Activated CD4-positive, alpha-beta T cell treated with anti-CD3 and anti-CD28 coated beads for 36 hours (primary cell): ENCODE data around the gene EBF3. TPM values are rescaled to one million over a fixed set of nuclear protein-coding genes. Genes with fewer than 3 reads are reported as not detected.
A peak's percentile ranks its signal among the peaks of the same experiment; 100 is the strongest.

Experiments
- ATAC-seq: fragments of 200-7000 bp; cut with Tn5 transposase; one replicate; pipeline ENCODE4 v1.10.0; 2021; ENCODE audit warnings: mild to moderate bottlenecking, moderate library complexity
- CTCF ChIA-PET: fragments of 350-600 bp; sonication (Branson Sonifier 250); formaldehyde crosslinking; loops from one replicate; lab custom pipeline; 2021; ENCODE audit warnings: antibody characterized with exemption; lab: Charles Lee
- POLR2A ChIA-PET: fragments of 350-600 bp; sonication (Branson Sonifier 250); formaldehyde crosslinking; loops from one replicate; lab custom pipeline; 2021; ENCODE audit warnings: antibody characterized with exemption, inconsistent platforms; lab: Charles Lee
- DNase-seq: peaks from one replicate; pipeline ENCODE4 v3.0.0-alpha.2; 2020
- H3K27ac Mint-ChIP-seq: one replicate; pipeline ENCODE4 v1.8.0; 2021; ENCODE audit warnings: mixed read lengths
- H3K27me3 Mint-ChIP-seq: one replicate; pipeline ENCODE4 v1.8.0; 2021; ENCODE audit warnings: mixed read lengths
- H3K36me3 Mint-ChIP-seq: one replicate; pipeline ENCODE4 v1.8.0; 2021; ENCODE audit warnings: low read depth, mixed read lengths
- H3K4me1 Mint-ChIP-seq: one replicate; pipeline ENCODE4 v1.8.0; 2021; ENCODE audit warnings: mixed read lengths
- H3K4me3 Mint-ChIP-seq: one replicate; pipeline ENCODE4 v1.8.0; 2021; ENCODE audit warnings: mild to moderate bottlenecking, moderate library complexity, mixed read lengths
- H3K9me3 Mint-ChIP-seq: one replicate; pipeline ENCODE4 v1.8.0; 2021; ENCODE audit warnings: low read depth, mixed read lengths
- intact Hi-C, 2 experiments: fragments of 100-400 bp; cut with DNase I in 1 of 2; cut with micrococcal nuclease in 1 of 2; formaldehyde crosslinking; loops; one replicate each; pipeline versions ENCODE4 v1.14.2 to v1.15.1; 2022 to 2024; cut with DNase I, micrococcal nuclease
- total RNA-seq, 2 experiments: library from RNA; stranded (reverse); gene quantifications; one replicate each; pipeline ENCODE4 v1.2.3, GENCODE V29; 2021

Gene EBF3
- total RNA-seq, 2 experiments from 2014 or later = not detected

DNA sequence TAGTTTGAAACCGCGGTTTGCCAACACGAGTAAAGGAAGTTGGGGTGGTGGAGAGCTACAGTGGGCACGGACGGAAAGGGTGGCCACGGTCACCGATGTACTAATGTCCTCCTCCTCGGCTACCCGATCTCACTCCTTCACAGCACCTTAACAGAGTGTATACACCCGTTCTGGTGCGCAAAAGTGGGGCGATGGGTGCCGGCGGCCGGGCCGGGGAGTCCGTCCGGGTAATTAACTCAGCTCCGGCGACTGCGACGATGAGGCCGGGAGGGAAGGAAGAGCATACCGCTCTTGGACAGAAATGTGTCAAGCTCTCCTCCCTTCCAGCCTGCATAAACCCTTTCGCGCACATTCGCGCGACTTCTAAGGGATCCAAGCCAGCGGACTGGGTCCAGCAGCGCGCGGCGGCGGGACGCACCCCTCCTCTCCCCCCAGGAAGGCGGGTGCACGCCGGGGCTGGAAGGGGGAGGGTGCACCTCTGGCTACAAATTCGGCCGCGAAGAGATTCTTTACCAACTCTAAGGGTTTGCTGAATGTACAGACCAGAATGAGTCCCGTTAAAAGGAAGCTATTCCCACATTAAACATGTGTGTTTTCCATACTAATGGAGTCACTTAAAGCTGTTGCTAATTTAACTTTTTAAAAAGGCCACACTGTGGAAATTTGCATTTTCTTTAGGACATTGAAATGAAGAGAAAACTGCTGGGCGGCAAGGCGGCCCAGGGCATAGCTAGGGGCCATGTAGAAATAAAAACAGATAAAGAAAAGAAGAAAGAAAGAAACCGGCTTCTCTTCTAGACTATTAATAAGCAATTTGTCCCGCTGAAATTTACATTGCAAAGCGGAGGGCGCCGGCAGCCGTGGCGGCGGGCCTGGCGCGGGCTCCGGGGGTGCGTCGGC, 6.6 kb upstream of the EBF3 start:
- ATAC-seq (no peak), DNase-seq (no peak)
- CTCF ChIA-PET = interaction anchor here (0.6 to 2.1 kb wide), 10 partner anchors 13 to 939 kb away, joined by 3 to 6 read pairs (median 3); partner anchors contain the start of gene C10orf143
- Mint-ChIP-seq H3K9me3 (no peaks in the 10 kb centered on the region), H3K36me3 (no peaks in the 10 kb centered on the region), H3K27ac (no peak overlapping the region), H3K4me3 (no peak overlapping the region), H3K27me3 (peaks cover 65% of the 10 kb centered on the region), H3K4me1 (peaks cover 9% of the 10 kb centered on the region)
- intact Hi-C loops = loop anchor here (1.0 to 5.0 kb wide), 14 partner anchors 8 to 1758 kb away; no protein-coding TSS in a partner anchor
- POLR2A ChIA-PET = no interaction called here

GRCh38 chr10:129969911-129970464, 5.9 kb upstream of the EBF3 start:
- H3K27ac Mint-ChIP-seq = no peak overlapping the region
- H3K4me3 Mint-ChIP-seq = no peak overlapping the region
- peaks cover 10% of the 10 kb centered on the region for H3K4me1 Mint-ChIP-seq
- no peak for ATAC-seq
- DNase-seq = no peak
- no peaks in the 10 kb centered on the region for H3K36me3 Mint-ChIP-seq
- intact Hi-C loops = loop anchor here (1.0 to 10.0 kb wide), 10 partner anchors 9 to 1705 kb away; no protein-coding TSS in a partner anchor
- POLR2A ChIA-PET = no interaction called here
- H3K27me3 Mint-ChIP-seq = peaks cover 63% of the 10 kb centered on the region
- CTCF ChIA-PET = interaction anchor here (1.0 to 1.3 kb wide), 4 partner anchors 35 to 158 kb away, joined by 3 to 4 read pairs (median 3); partner anchors contain the start of gene C10orf143
- H3K9me3 Mint-ChIP-seq = no peaks in the 10 kb centered on the region

DNA sequence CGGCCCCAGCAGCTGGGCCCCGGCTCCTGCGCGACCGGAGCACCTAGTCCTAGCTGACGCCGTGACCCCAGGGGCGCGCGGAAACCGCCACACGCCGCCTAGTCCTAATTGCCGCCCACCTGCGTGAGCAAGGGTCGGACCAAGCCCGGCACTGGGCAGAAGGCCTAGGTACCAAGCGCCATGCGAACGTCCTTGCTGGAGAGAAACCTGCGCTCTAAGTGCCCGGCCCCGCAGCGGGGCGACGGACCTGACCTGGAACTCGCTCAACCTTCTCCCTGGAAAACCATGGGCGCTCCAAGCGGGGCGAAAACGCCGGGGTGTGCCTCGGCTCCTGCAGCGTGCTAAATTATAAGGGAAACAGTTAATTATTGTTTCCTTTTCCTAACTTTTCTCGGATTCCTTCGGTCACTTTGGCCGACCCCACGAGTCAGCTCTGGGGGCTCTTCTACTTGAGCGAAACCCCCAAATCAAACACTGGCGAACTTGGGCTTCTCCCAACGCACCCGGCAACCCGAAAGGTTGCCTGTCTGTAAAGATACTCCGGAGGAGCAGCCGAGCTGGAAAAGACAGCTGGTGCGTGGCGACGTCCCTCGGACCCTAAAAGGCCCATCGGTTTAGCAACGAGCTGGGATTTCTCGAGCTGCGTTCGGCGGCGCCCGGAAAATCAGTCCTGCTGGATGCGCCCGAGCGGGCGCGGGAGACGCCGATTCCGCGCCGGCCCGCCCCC, 5.3 kb upstream of the EBF3 start:
- Mint-ChIP-seq H3K4me1 (peaks cover 13% of the 10 kb centered on the region), H3K9me3 (no peaks in the 10 kb centered on the region), H3K27me3 (peaks cover 59% of the 10 kb centered on the region), H3K4me3 (no peak overlapping the region), H3K27ac (no peak overlapping the region), H3K36me3 (no peaks in the 10 kb centered on the region)
- POLR2A ChIA-PET = no interaction called here
- CTCF ChIA-PET = interaction anchor here (1.1 to 1.2 kb wide), 2 partner anchors 34 to 140 kb away, joined by 3 to 5 read pairs; no protein-coding TSS in a partner anchor
- ATAC-seq (no peak), DNase-seq (no peak)
- intact Hi-C loops = loop anchor here (5.0 to 10.0 kb wide), 2 partner anchors 205 to 1337 kb away; no protein-coding TSS in a partner anchor

DNA sequence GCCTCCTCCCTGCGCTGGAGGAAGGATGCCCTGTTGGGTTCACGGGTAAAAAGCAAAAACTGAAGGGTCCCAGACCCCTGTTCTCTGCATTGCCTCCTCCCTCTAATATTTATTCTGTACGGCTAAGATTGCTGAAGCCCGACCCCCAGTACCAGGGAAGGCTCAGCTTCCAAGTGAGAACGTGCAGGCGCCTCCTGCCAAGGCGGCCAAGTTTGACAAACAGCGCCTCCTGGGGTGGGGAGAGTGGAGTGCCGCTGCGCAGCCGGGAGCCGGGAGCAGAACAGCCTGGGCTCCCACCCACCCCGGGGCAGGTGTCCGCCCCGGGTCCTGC, 4.7 kb upstream of the EBF3 start:
- Mint-ChIP-seq H3K4me3 (no peak overlapping the region), H3K4me1 (peaks cover 13% of the 10 kb centered on the region), H3K27ac (no peak overlapping the region), H3K36me3 (no peaks in the 10 kb centered on the region), H3K9me3 (no peaks in the 10 kb centered on the region), H3K27me3 (peaks cover 56% of the 10 kb centered on the region)
- intact Hi-C loops = loop anchor here (5.0 to 10.0 kb wide), 2 partner anchors 206 to 1337 kb away; no protein-coding TSS in a partner anchor
- ChIA-PET CTCF (interaction anchor here (1.2 kb wide), 1 partner anchor 141 kb away, joined by 5 read pairs; no protein-coding TSS in a partner anchor), POLR2A (no interaction called here)
- ATAC-seq (peak; percentile 47), DNase-seq (peak; percentile 80)

GRCh38 chr10:129968020-129968852, 4.2 kb upstream of the EBF3 start:
- Mint-ChIP-seq H3K27me3 (peaks cover 52% of the 10 kb centered on the region), H3K27ac (no peak overlapping the region), H3K36me3 (no peaks in the 10 kb centered on the region), H3K4me3 (no peak overlapping the region), H3K4me1 (peaks cover 13% of the 10 kb centered on the region), H3K9me3 (no peaks in the 10 kb centered on the region)
- ChIA-PET POLR2A (no interaction called here), CTCF (interaction anchor here (1.2 kb wide), 1 partner anchor 141 kb away, joined by 5 read pairs; no protein-coding TSS in a partner anchor)
- DNase-seq (no peak), ATAC-seq (peak; percentile 13)
- intact Hi-C loops = loop anchor here (5.0 to 10.0 kb wide), 2 partner anchors 207 to 1336 kb away; no protein-coding TSS in a partner anchor

DNA sequence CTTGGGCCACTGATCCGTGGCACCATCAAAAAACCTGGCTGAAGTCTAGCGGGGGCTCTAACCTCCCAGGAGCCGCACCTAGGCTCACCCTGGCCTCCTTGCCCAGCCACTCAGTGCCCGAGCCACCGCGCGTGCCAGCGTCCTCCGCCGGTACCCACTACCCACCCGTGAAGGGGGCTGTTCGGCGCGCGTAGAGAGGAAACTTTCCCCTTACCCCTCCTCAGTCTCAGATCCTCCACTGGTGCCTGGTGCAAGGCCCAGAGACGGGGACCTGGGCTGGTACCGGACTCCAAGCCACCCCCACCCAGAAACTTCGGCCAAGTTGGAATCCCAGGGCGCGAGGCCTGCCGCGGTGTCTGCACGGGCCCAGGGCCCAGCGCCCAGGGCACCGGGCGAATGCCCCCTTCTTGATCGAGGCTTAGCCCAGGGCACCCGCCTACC, 3.5 kb upstream of the EBF3 start:
- Mint-ChIP-seq H3K36me3 (no peaks in the 10 kb centered on the region), H3K4me3 (no peak overlapping the region), H3K27me3 (peaks cover 56% of the 10 kb centered on the region), H3K27ac (no peak overlapping the region), H3K9me3 (no peaks in the 10 kb centered on the region), H3K4me1 (peaks cover 18% of the 10 kb centered on the region)
- CTCF ChIA-PET = no interaction called here
- DNase-seq (no peak), ATAC-seq (no peak)
- intact Hi-C loops = loop anchor here (5.0 to 10.0 kb wide), 2 partner anchors 207 to 1335 kb away; no protein-coding TSS in a partner anchor
- POLR2A ChIA-PET = no interaction called here

DNA sequence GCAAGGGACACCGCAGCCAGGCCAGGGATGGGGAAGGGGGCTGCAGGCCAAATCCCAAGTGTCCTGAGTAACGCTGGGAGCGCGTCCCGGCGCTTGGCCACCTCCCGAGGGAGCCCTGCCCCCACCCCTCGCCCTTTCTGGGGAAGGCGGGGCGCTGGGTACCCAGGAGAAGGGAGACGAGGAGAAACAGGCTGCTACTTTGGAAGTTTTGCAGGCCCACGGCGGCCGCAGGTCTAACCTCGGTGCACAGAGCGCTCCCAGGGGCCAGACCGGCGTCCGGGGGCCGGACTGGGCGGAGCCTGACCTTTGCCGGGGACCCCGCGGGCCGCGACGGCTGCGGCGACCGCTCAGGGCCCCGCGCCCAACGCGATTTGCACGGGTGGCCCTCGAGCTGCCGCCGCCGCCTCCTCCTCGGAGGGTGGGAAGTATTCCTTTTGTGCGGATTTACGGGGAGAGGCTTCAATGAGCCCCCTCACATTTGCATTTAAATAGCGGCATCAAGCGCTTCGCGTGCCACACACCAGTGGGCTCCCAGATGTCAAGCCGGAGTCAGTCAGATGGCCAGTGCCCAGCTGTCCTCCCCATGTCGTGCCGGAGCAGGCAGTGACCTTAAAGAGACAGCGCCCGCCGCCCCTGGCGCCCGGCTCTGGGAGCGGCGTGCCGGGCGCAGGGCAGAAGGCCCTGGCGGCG, 3.0 kb upstream of the EBF3 start:
- CTCF ChIA-PET = no interaction called here
- peaks cover 57% of the 10 kb centered on the region for H3K27me3 Mint-ChIP-seq

GRCh38 chr10:129966370-129966888, 2.4 kb upstream of the EBF3 start:
- H3K36me3 Mint-ChIP-seq = no peaks in the 10 kb centered on the region
- intact Hi-C loops = loop anchor here (5.0 to 10.0 kb wide), 2 partner anchors 208 to 1334 kb away; no protein-coding TSS in a partner anchor
- H3K27ac Mint-ChIP-seq = no peak overlapping the region
- no peak overlapping the region for H3K4me3 Mint-ChIP-seq
- DNase-seq (no peak), ATAC-seq (no peak)
- CTCF ChIA-PET = interaction anchor here (0.6 to 0.9 kb wide), 3 partner anchors 118 to 932 kb away, joined by 3 to 5 read pairs (median 3); no protein-coding TSS in a partner anchor
- H3K9me3 Mint-ChIP-seq = no peaks in the 10 kb centered on the region
- H3K4me1 Mint-ChIP-seq = peaks cover 18% of the 10 kb centered on the region
- peaks cover 59% of the 10 kb centered on the region for H3K27me3 Mint-ChIP-seq
- POLR2A ChIA-PET = no interaction called here

More for the DNA sequence above, 3.0 kb upstream of the EBF3 start:
- Mint-ChIP-seq H3K9me3 (no peaks in the 10 kb centered on the region), H3K36me3 (no peaks in the 10 kb centered on the region), H3K4me1 (peaks cover 21% of the 10 kb centered on the region), H3K4me3 (no peak overlapping the region), H3K27ac (no peak overlapping the region)
- DNase-seq = no peak
- intact Hi-C loops = loop anchor here (5.0 to 10.0 kb wide), 2 partner anchors 208 to 1335 kb away; no protein-coding TSS in a partner anchor
- POLR2A ChIA-PET = no interaction called here
- no peak for ATAC-seq

GRCh38 chr10:129965959-129966358, 1.9 kb upstream of the EBF3 start:
- ChIA-PET CTCF (interaction anchor here (0.6 to 0.9 kb wide), 3 partner anchors 117 to 931 kb away, joined by 3 to 5 read pairs (median 3); no protein-coding TSS in a partner anchor), POLR2A (no interaction called here)
- no peak for ATAC-seq
- Mint-ChIP-seq H3K4me3 (peak overlapping the region; percentile 8), H3K9me3 (no peaks in the 10 kb centered on the region), H3K4me1 (peaks cover 18% of the 10 kb centered on the region), H3K27ac (no peak overlapping the region), H3K36me3 (no peaks in the 10 kb centered on the region), H3K27me3 (peaks cover 62% of the 10 kb centered on the region)
- no peak for DNase-seq
- intact Hi-C loops = loop anchor here (5.0 to 10.0 kb wide), 2 partner anchors 209 to 1334 kb away; no protein-coding TSS in a partner anchor
